Smooth muscle cell (in vitro differentiated cells): ENCODE measurements around the gene PLXNA3. TPM values are rescaled to one million over a fixed set of nuclear protein-coding genes. Genes with fewer than 3 reads are reported as not detected.

ENCODE experiments used
- DNase-seq: peaks from one replicate; lab custom pipeline; 2025; ENCODE audit not compliant: unreplicated experiment; lab: John Stamatoyannopoulos, UW
- H2AFZ ChIP-seq: fragments of 200-600 bp; sonication (generic); 2 replicates; pipeline ENCODE4 v1.6.0; 2016; ENCODE audit warnings: antibody characterized with exemption, low read depth, mild to moderate bottlenecking
- H3F3A ChIP-seq: fragments of 200-600 bp; sonication (generic); 2 replicates; pipeline ENCODE4 v1.6.0; 2017; ENCODE audit warnings: antibody characterized with exemption, low read depth
- H3K27ac ChIP-seq: fragments of 200-600 bp; sonication (generic); 2 replicates; pipeline ENCODE4 v1.5.1; 2016; ENCODE audit warnings: low read depth, mild to moderate bottlenecking
- H3K27me3 ChIP-seq: fragments of 200-600 bp; sonication (generic); 2 replicates; pipeline ENCODE4 v1.6.1; 2016; ENCODE audit warnings: low read depth, mild to moderate bottlenecking
- H3K36me3 ChIP-seq: fragments of 200-600 bp; sonication (generic); 2 replicates; pipeline ENCODE4 v1.5.1; 2016; ENCODE audit warnings: low read depth
- H3K4me1 ChIP-seq: fragments of 200-600 bp; sonication (generic); 2 replicates; pipeline ENCODE4 v1.5.1; 2016; ENCODE audit warnings: low read depth
- H3K4me2 ChIP-seq: fragments of 200-600 bp; sonication (generic); 2 replicates; pipeline ENCODE4 v1.6.0; 2016; ENCODE audit warnings: mild to moderate bottlenecking
- H3K4me3 ChIP-seq: fragments of 200-600 bp; sonication (generic); 2 replicates; pipeline ENCODE4 v1.5.1; 2016; ENCODE audit warnings: mild to moderate bottlenecking
- H3K79me2 ChIP-seq: fragments of 200-600 bp; sonication (generic); 2 replicates; pipeline ENCODE4 v1.6.0; 2016; ENCODE audit warnings: low read depth, mild to moderate bottlenecking
- H3K9ac ChIP-seq: fragments of 200-600 bp; sonication (generic); 2 replicates; pipeline ENCODE4 v1.6.0; 2016; ENCODE audit warnings: low read depth
- H3K9me3 ChIP-seq: fragments of 200-600 bp; sonication (generic); replicated peaks from 2 replicates; pipeline ENCODE4 v1.5.1; 2016; ENCODE audit warnings: low read depth
- H4K20me1 ChIP-seq: fragments of 200-600 bp; sonication (generic); 2 replicates; pipeline ENCODE4 v1.6.0; 2016; ENCODE audit warnings: low read depth
- WGBS: methylation state at CpG from one replicate; pipeline ENCODE4 v1.1.7; 2016; ENCODE audit warnings: low lambda C conversion rate; 5-methylcytosine and 5-hydroxymethylcytosine counted together
- polyA plus RNA-seq: library from polyadenylated mRNA; unstranded; fragments of >200 nt; fragmentation: Nextera tagmentation; extraction: Ambion mirVana; gene quantifications from 2 replicates; pipeline ENCODE4 v1.2.1, GENCODE V29; 2016
- total RNA-seq: library from RNA; depleted of rRNA; stranded (reverse); fragments of >200 nt; gene quantifications from 2 replicates; pipeline ENCODE4 v1.2.3, GENCODE V29; 2014
- TF ChIP-seq, protein P1 (sequence below): fragments of 200-600 bp; sonication (generic); IDR thresholded peaks from 2 replicates; pipeline ENCODE4 v1.5.1; 2017; ENCODE audit warnings: borderline replicate concordance, mild to moderate bottlenecking, antibody characterized with exemption; ENCODE audit not compliant: insufficient read depth, poor library complexity, severe bottlenecking

The PLXNA3 gene
- total and polyA plus RNA-seq, 2 experiments from 2014 or later = 33.6 to 38.2 TPM

GRCh38 chrX:154481911-154482601 lies 24.0 kb downstream of the PLXNA3 start:
- H3F3A ChIP-seq = no peaks in the 10 kb centered on the region
- no peaks in the 10 kb centered on the region for H3K36me3 ChIP-seq
- TF ChIP-seq, protein P1, sequence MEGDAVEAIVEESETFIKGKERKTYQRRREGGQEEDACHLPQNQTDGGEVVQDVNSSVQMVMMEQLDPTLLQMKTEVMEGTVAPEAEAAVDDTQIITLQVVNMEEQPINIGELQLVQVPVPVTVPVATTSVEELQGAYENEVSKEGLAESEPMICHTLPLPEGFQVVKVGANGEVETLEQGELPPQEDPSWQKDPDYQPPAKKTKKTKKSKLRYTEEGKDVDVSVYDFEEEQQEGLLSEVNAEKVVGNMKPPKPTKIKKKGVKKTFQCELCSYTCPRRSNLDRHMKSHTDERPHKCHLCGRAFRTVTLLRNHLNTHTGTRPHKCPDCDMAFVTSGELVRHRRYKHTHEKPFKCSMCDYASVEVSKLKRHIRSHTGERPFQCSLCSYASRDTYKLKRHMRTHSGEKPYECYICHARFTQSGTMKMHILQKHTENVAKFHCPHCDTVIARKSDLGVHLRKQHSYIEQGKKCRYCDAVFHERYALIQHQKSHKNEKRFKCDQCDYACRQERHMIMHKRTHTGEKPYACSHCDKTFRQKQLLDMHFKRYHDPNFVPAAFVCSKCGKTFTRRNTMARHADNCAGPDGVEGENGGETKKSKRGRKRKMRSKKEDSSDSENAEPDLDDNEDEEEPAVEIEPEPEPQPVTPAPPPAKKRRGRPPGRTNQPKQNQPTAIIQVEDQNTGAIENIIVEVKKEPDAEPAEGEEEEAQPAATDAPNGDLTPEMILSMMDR = no peak
- no peak for DNase-seq
- H3K9me3 ChIP-seq = no peaks in the 10 kb centered on the region
- WGBS = 85% methylated on average over 14 of the region's 14 CpGs
- H3K27ac ChIP-seq = no peak overlapping the region
- H3K4me3 ChIP-seq = no peak overlapping the region
- no peak overlapping the region for H3K4me2 ChIP-seq
- no peak overlapping the region for H2AFZ ChIP-seq
- H3K27me3 ChIP-seq = no peaks in the 10 kb centered on the region
- no peak overlapping the region for H3K9ac ChIP-seq
- peaks cover 7% of the 10 kb centered on the region for H3K79me2 ChIP-seq
- H3K4me1 ChIP-seq = no peaks in the 10 kb centered on the region
- H4K20me1 ChIP-seq = no peaks in the 10 kb centered on the region

DNA sequence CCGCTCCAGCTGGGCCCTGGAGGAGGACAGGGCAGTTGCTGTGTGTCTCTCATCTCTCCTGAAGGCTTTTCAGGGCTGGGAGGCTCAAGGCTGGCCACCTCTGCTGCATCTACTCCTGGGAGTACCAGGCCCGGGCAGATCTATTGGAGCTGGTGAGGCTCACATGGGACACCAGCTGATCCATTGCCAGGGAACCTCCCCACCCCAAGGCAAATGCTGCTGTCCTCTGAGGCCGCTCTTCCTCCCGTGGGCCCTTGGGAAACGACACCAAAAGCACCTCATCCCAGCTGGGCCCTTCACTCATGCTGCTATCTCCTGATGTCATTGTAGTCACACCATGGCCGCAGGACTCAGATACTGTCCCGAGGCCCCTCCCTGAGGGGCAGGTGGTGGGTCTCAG lies 24.7 kb downstream of the PLXNA3 start:
- Histone ChIP-seq H3K79me2 (peaks cover 7% of the 10 kb centered on the region), H3K9ac (no peak overlapping the region), H3F3A (no peaks in the 10 kb centered on the region), H3K4me3 (no peak overlapping the region), H3K4me2 (no peak overlapping the region), H3K27ac (no peak overlapping the region), H3K27me3 (no peaks in the 10 kb centered on the region), H4K20me1 (no peaks in the 10 kb centered on the region), H3K36me3 (no peaks in the 10 kb centered on the region), H3K4me1 (no peaks in the 10 kb centered on the region), H3K9me3 (no peaks in the 10 kb centered on the region), H2AFZ (no peak overlapping the region)
- no peak for DNase-seq
- WGBS = 86% methylated on average over 6 of the region's 7 CpGs
- TF ChIP-seq, protein P1 = no peak

- Histone ChIP-seq H3K27ac (no peak overlapping the region), H3K79me2 (peaks cover 7% of the 10 kb centered on the region), H3F3A (no peaks in the 10 kb centered on the region), H3K4me2 (no peak overlapping the region), H2AFZ (no peak overlapping the region), H3K9ac (no peak overlapping the region), H3K27me3 (no peaks in the 10 kb centered on the region), H3K9me3 (no peaks in the 10 kb centered on the region), H4K20me1 (no peaks in the 10 kb centered on the region), H3K4me1 (no peaks in the 10 kb centered on the region), H3K36me3 (no peaks in the 10 kb centered on the region), H3K4me3 (no peak overlapping the region)
- TF ChIP-seq, protein P1 = no peak
- no peak for DNase-seq
- WGBS = 80% methylated on average over 7 of the region's 7 CpGs
These were observed 25.2 kb downstream of the PLXNA3 start for GRCh38 chrX:154483325-154483724.
